ENCODE data around the gene CHMP1A. TPM values are rescaled to one million over a fixed set of nuclear protein-coding genes. Genes with fewer than 3 reads are reported as not detected.

CHMP1A gene
- polyA plus RNA-seq, 2 of the 4 experiments (the other 2 are of a cell fraction), result 36.4 to 91.7 TPM

DNA sequence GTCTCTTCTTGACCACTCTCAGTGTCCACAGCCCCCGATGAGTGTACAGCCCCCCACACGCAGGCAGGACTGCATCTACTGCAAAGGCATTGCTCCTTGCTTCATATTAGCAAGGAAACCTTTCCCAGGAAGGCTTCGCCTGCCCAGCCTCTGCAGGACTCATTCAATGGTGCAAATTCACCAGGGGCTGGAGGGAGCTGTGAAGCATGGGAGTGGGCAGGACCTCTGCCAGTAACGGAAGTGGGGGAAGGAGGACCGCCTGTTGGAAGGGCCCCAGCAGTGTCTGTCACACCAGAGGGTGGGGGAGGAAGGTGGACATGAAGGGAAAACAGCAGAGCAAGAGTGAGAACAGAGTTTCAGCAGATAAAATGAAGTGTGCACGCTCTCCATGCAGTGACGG, 2.6 kb upstream of the CHMP1A start:
- Histone ChIP-seq H3K4me2 (no peak overlapping the region), H3K9me3 (no peaks in the 10 kb centered on the region), H3K27ac (no peak overlapping the region), H3K4me3 (no peak overlapping the region), H3K4me1 (peaks cover 16% of the 10 kb centered on the region)
- TF ChIP-seq ZFP36 (IDR thresholded peaks at IDR 0.05; ENCODE audit: borderline replicate concordance, partially characterized antibody) (no peak), TP53 (CRISPR knock-in tag; IDR thresholded peaks at IDR 0.05) (no peak), JUN (IDR thresholded peaks at IDR 0.05) (no peak), CHD4 (IDR thresholded peaks at IDR 0.05; ENCODE audit: borderline replicate concordance) (no peak), FOXS1 (CRISPR knock-in tag; IDR thresholded peaks at IDR 0.05) (no peak), MAZ (IDR thresholded peaks at IDR 0.05; ENCODE audit: borderline replicate concordance, low read depth, low read length) (no peak), SREBF2 (IDR thresholded peaks at IDR 0.05) (no peak), HDAC2 (IDR thresholded peaks at IDR 0.05) (no peak), SMC3 (IDR thresholded peaks at IDR 0.05) (no peak), POLR2A (IDR thresholded peaks at IDR 0.05; ENCODE audit: low read length) (no peak), RNF2 (IDR thresholded peaks at IDR 0.05; ENCODE audit: borderline replicate concordance, low read depth) (no peak), RAD21 (conservative IDR thresholded peaks at IDR 0.05 in 1 of 2, IDR thresholded peaks at IDR 0.05 in 1 of 2) (no peak), JUNB (IDR thresholded peaks at IDR 0.05) (no peak), KDM5A (IDR thresholded peaks at IDR 0.05) (no peak), FOSB (CRISPR knock-in tag; IDR thresholded peaks at IDR 0.05) (no peak)
- TF ChIP-seq, protein P1, sequence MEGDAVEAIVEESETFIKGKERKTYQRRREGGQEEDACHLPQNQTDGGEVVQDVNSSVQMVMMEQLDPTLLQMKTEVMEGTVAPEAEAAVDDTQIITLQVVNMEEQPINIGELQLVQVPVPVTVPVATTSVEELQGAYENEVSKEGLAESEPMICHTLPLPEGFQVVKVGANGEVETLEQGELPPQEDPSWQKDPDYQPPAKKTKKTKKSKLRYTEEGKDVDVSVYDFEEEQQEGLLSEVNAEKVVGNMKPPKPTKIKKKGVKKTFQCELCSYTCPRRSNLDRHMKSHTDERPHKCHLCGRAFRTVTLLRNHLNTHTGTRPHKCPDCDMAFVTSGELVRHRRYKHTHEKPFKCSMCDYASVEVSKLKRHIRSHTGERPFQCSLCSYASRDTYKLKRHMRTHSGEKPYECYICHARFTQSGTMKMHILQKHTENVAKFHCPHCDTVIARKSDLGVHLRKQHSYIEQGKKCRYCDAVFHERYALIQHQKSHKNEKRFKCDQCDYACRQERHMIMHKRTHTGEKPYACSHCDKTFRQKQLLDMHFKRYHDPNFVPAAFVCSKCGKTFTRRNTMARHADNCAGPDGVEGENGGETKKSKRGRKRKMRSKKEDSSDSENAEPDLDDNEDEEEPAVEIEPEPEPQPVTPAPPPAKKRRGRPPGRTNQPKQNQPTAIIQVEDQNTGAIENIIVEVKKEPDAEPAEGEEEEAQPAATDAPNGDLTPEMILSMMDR (IDR thresholded peaks at IDR 0.05), result no peak
- TF ChIP-seq, protein P2, sequence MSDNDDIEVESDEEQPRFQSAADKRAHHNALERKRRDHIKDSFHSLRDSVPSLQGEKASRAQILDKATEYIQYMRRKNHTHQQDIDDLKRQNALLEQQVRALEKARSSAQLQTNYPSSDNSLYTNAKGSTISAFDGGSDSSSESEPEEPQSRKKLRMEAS (IDR thresholded peaks at IDR 0.05), result no peak
- CTCF ChIA-PET, result interaction anchor here (0.6 to 3.1 kb wide), 3 partner anchors 39 to 85 kb away, joined by 3 to 15 read pairs (median 4); partner anchors contain the start of gene CPNE7
- FAIRE-seq (no peak), DNase-seq (ENCODE audit: low read depth in 1 of 2, low spot score in 1 of 2) (no peak), ATAC-seq (no peak)
- POLR2A ChIA-PET, result no interaction called here
- WGBS (ENCODE audit: missing lambda C conversion rate), result 90% methylated on average over 7 of the region's 7 CpGs

DNA sequence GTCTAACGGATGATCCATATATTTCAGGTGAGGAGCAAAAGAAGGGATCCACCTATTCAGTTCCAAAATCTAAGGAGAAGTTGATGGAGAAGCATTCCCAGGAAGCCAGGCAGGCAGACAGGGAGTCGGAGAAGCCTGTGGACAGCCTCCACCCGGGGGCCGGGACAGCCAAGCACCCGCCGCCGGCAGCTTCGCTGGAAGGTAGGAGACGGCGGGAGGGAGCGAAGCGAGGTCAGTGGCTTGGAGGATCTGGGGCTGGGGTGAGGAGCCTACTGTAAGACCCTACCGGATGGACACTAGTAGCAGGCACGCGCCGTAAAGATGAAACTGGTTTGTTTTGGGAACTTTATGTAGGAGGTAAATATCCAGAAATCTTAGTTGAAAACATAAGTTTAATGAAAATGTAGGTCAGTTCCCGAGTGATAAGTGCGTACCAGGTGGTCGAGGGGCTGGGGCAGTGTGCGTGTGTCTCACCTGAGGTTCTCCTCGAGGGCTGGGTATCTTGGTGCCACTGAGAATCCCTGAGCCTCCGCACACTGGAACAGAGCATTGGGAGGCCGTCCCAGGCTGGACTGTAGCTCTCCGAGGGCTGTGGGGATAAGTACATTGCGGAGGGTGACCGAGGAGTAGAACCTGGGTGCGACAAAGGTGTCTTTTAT, 842 bp upstream of the CHMP1A start:
- peak overlapping the region; percentile 94 for H3K4me3 ChIP-seq
- peak overlapping the region; percentile 100 for H3K4me2 ChIP-seq
- ChIA-PET CTCF (interaction anchor here (0.8 to 3.1 kb wide), 6 partner anchors 9 to 43 kb away, joined by 3 to 15 read pairs (median 6); no protein-coding TSS in a partner anchor), POLR2A (interaction anchor here (1.7 kb wide), 1 partner anchor 28 kb away, joined by 9 read pairs; the partner anchor contains the start of gene CDK10)
- ATAC-seq, result peak; percentile 42 to 53; a peak in 5 of 6 replicates
- no peak for DNase-seq (ENCODE audit: low read depth in 1 of 2, low spot score in 1 of 2)
- H3K9me3 ChIP-seq, result no peaks in the 10 kb centered on the region
- H3K4me1 ChIP-seq, result peaks cover 16% of the 10 kb centered on the region
- peak overlapping the region; percentile 88 to 93 for H3K27ac ChIP-seq
- WGBS (ENCODE audit: missing lambda C conversion rate), result 16% methylated on average over 26 of the region's 27 CpGs
- TF ChIP-seq MAFK (IDR thresholded peaks at IDR 0.05; ENCODE audit: partially characterized antibody), result no peak
- TF ChIP-seq, protein P2 (IDR thresholded peaks at IDR 0.05), result peak; percentile 1; the same call in 1 of the 2 replicates
- TF ChIP-seq RNF2 (IDR thresholded peaks at IDR 0.05; ENCODE audit: borderline replicate concordance, low read depth), result 0 out of 2 replicates have a peak, but pooled peaks have one; percentile 35
- no peak for FAIRE-seq

DNA sequence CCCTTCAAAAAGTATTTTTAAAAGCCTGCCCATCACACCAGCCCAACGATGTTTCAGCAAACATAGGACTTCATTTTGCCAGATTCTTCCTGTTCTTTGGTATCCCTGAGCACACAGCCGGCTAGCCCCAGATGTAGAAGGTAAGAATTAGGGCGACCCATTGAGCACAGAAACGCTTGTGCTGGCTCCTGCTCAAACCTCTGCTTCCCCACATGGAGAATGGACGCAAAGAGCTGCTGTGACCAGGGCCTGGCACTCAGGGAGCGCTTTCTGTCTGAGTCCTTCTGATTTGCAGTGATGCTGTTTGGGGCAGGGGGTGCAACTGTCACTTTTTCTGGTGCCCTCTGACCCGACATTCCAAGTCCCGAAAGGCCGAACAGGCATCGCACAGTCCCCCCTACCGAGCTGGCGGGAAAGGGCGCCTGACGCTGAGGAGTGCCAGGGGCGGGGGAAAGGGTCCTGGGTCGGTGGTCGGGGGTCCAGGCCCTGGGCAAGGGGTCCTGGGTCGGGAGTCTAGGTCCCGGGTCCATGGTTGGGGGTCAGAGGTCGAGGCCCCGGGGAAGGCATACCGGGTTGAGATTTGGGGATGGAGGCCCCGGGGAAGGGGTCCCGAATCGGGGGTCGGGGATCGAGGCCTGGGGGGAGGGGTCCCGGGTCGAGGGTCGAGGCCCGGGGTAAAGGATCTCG, 930 bp downstream of the CHMP1A start:
- ATAC-seq, result no peak
- peak overlapping the region; percentile 76 for H3K4me2 ChIP-seq
- peak overlapping the region; percentile 94 for H3K4me3 ChIP-seq
- ChIA-PET POLR2A (interaction anchor here (1.2 kb wide), 1 partner anchor 44 kb away, joined by 4 read pairs; no protein-coding TSS in a partner anchor), CTCF (interaction anchor here (0.6 to 1.2 kb wide), 4 partner anchors 10 to 50 kb away, joined by 3 to 4 read pairs (median 3); no protein-coding TSS in a partner anchor)
- H3K27ac ChIP-seq, result peak overlapping the region; percentile 88 to 93
- 53% methylated on average over 20 of the region's 32 CpGs for whole genome bisulfite sequencing (ENCODE audit: missing lambda C conversion rate)
- TF ChIP-seq FOXS1 (CRISPR knock-in tag; IDR thresholded peaks at IDR 0.05) (no peak), CEBPB (IDR thresholded peaks at IDR 0.05) (no peak), RNF2 (IDR thresholded peaks at IDR 0.05; ENCODE audit: borderline replicate concordance, low read depth) (no peak), KDM1A (IDR thresholded peaks at IDR 0.05; ENCODE audit: low read depth) (no peak), ZSCAN20 (CRISPR knock-in tag; IDR thresholded peaks at IDR 0.05) (no peak), POLR2AphosphoS2 (conservative IDR thresholded peaks at IDR 0.05; ENCODE audit: low read length) (no peak), MAFK (IDR thresholded peaks at IDR 0.05; ENCODE audit: partially characterized antibody) (no peak), BHLHE40 (IDR thresholded peaks at IDR 0.05; ENCODE audit: low read depth, low read length) (no peak), HOXB13 (CRISPR knock-in tag; IDR thresholded peaks at IDR 0.05; ENCODE audit: low read depth) (no peak), JUN (IDR thresholded peaks at IDR 0.05) (no peak), POLR2A (IDR thresholded peaks at IDR 0.05; ENCODE audit: low read length) (no peak)
- TF ChIP-seq, protein P3, sequence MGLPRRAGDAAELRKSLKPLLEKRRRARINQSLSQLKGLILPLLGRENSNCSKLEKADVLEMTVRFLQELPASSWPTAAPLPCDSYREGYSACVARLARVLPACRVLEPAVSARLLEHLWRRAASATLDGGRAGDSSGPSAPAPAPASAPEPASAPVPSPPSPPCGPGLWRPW (IDR thresholded peaks at IDR 0.05), result no peak
- TF ChIP-seq, protein P1 (IDR thresholded peaks at IDR 0.05), result no peak
- no peak for DNase-seq (ENCODE audit: low read depth in 1 of 2, low spot score in 1 of 2)
- peaks cover 16% of the 10 kb centered on the region for H3K4me1 ChIP-seq
- no peaks in the 10 kb centered on the region for H3K9me3 ChIP-seq
- FAIRE-seq, result no peak

Measured in A549 (cell line).